Skin of body (tissue), 2 donors: ENCODE data around the gene CACNA2D4. TPM values are rescaled to one million over a fixed set of nuclear protein-coding genes. Genes with fewer than 3 reads are reported as not detected.

ENCODE experiments used
- DNase-seq: peaks from one replicate; lab custom pipeline; 2025; lab: John Stamatoyannopoulos, UW
- total RNA-seq: library from RNA; depleted of rRNA; stranded (reverse); fragments of >200 nt; gene quantifications from one replicate; pipeline ENCODE4 v1.2.3, GENCODE V29; 2014

CACNA2D4 gene
- total RNA-seq, 1 donor from 2014 or later, result 1.9 TPM

DNA sequence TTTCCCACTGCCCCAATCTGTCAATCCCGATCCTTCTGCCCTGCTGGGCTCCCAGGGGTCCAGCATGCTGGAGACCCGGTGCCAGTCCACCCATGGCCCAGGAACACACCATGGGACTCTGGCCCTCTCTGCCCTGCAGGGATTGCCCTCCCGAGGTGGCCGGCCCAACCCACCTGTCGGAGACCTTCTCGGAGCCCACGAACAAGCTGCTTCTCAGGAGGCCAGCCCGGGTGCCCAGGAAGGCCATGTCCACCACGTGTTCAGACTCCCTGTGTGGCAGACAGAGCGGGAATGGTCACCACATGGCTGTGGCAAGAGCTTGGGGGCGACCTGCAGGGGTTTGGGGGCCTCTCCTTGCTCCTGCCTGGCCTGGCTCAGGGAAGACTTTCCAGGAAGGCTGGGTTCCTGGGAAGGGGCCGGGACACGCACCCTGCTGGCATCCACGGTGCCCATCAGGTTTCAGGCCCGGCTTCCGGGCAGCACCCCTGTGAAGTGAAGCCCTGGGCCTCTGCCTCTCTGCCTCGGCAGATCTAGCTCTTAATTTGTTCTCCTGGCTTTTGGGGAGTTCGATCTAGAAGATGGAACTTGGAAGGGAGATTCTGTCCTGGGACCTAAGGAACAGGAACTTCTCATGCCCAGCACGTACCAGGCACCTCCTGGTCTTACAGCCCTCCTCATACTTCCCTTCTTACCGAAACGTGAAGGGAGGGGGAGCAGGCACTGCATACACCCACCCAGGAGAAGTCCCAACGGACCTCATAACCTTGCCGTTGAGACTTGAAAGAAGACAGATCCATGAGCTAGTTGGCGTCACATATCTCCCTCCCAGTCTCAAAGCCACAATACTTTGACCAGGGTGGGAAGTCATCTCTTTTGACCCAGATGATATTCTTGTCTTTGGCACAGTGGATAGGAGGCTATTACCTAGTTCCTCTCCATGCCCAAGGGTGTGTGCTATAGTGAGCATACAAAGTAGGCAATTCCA is 71.7 kb downstream of the CACNA2D4 start:
- no peak for DNase-seq

- no peak for DNase-seq
These were observed 72.6 kb downstream of the CACNA2D4 start for GRCh38 chr12:1845886-1846285.

DNA sequence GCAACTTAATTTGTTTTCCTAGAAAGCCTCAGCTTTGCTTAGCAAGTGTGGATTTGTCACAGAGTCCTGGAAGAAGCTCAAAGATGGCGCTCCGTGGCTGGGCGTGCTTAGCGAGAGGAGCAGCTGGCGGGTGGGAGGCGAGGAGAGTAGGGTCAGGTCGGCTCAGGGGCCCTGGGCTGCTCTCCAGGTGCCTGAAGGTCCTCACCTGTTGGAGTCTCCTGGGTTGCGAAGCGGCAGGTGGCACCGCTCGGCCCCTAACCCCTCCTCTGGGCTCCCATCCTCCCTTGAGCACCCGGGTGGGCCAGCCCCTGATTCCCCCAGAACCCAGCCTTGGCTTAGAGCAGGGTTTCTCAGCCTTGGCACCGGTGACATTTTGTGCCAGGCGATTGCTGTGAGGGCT is 73.0 kb downstream of the CACNA2D4 start:
- DNase-seq, result no peak

- no peak for DNase-seq
These were observed 73.6 kb downstream of the CACNA2D4 start for GRCh38 chr12:1844661-1845409.

GRCh38 chr12:1844223-1844622 is 74.2 kb downstream of the CACNA2D4 start:
- DNase-seq, result no peak

DNA sequence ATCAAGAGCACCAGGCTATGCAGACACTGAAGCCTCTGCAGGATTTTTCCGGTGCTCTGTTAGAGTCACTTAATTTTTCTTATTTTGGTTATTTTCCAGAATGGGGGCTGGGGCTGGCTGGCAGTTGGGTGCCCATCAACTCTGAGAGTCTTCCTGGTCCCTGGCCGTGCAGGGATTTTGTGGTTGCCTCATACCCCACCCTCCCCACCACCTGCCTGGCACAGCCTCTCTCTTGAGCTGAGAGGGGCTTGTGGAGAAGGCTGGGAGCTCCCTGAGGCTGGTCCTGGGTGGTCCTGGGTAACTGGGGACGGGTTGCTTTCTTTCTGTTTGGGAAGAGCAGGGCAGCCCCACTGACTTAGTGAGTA is 74.8 kb downstream of the CACNA2D4 start:
- DNase-seq, result no peak

DNA sequence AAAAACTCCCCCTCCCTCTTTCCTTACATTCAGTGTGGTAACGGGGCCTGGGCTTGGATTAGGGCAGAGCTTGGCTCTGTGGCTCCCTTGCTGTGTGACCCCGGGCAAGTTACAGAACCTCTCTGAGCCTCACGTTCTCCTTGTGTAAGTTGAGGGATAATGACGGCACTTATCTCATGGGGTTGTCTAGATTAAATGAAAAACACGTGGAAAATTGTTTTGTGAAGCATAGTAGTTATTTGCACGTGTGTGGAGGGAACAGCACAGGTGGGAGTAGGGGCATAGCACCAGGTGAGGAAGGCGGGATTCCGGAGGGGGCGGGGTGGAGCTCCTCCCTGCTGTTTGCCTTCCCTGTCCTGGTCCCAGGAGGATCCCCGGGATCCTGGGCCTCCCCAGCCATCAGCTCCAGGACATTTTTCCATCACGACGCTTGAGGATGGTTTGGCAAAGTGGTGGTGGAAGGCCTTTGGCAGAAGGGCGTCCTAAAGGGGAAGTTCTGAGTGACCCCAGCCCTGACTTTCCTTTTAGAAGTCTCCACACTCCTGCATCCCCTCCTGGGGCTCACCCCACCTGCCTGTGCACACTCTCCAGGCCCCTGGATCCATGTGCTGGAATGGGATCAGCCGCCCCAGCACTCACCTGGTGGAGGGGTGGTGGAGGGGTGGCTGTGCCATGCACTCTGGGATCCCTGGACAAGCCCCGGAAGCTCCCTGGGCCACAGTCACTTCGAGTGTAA is 75.4 kb downstream of the CACNA2D4 start:
- no peak for DNase-seq

DNA sequence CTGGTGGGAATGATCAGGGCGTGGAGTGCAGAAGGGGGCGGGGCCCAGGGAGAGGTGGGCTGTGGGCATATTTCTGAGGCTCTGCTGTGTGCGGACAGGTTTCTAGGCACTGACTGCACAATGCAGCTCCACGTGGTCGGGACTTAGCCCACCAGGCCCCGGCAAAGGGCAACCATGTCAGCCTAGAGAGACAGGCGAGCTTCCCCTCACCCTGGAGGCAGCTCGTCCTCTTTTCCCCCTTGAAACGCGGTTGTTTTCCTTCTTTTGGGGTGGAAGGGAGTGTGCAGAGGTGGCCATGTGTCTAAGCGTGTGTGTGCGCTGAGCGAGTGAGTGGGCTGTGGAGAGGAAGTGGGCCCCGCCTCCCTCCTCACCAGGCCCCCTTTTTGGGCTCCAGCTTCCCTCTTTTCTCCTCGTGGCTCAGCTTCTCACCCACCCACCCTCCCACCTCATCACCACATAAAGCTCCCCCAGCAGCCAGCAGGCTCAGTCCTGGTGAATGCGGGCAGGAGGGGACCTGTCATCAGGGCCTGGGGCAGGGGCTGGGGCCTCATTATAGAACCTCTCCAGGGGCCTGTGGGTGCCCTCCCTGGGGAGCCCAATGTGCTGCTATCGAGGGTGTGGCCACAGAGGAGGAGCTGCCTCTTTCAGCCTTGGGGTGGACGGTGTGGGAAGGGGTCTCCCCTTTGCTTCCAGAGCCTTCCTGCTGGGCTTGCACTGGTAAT is 76.1 kb downstream of the CACNA2D4 start:
- DNase-seq, result no peak

- DNase-seq, result no peak
These were observed 76.8 kb downstream of the CACNA2D4 start for GRCh38 chr12:1841586-1842182.

DNA sequence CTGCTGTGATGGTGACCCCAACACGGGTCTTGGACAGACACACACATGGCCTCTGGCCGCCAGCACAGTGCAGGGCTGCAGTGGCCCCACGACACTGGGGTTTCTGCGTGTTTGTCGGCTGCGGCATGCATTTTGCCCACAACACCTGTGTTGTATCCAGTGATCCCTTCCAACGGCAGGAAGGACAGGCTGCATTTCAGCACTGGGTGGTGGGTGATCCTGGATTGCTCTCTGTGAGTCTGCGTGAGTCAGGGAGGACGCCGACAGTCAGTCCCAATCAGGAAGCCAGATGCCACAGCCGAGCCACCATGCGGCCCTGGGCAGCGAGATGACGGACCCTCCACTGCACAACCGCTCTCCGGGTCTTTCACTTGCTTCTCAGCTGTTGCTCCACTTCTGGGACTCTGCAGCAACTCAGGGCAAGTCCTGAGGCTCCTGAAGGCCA is 77.4 kb downstream of the CACNA2D4 start:
- no peak for DNase-seq

DNA sequence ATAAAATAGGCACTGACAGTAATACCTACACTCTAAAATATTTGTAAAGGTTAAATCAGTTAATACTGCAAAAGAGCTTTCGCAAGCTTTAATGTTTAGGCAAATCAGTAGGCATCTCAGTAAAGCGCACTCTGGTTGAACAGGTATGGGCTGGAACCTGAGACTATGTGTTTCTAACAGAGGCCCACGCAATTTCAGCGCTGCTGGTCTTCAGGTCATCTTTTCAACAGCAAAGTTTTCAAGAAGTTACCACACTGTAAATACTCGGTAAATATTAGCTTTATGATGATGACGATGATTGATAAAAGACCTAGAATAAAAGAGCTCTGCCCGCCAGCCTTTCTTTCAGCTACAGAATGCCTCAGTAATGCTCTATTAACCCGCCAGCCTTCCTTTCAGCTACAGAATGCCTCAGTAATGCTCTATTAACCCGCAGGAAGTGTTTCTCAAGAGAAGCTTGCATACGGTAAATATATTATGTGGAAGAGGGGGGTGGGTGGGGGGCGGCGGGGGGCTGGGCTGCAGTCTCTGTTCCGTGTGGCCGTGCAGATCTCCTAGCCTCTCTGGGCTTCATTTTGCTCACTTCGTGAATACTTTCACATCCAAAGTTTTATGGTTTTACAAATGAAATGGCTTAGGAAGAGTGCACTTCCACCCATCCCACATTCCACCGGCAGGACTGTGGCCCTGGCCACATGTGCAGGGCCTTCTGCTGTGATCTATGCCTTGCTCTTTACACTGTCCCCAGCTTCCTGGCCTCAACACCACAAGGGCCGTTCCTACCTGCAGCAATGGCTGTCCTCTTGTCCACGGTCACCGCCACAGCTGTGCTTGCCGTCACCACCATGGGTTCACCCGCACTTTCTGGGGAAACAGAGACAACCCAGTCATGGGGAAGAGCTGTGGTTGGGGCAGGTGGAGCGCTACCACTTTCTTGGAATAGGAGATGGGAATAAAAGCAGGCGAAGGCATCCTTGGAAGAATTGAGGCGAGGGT is 78.2 kb downstream of the CACNA2D4 start:
- DNase-seq, result no peak

GRCh38 chr12:1839464-1839863 is 79.0 kb downstream of the CACNA2D4 start:
- no peak for DNase-seq

- no peak for DNase-seq
These were observed 79.5 kb downstream of the CACNA2D4 start for GRCh38 chr12:1838994-1839365.

GRCh38 chr12:1838205-1838993 is 80.1 kb downstream of the CACNA2D4 start:
- DNase-seq, result no peak

DNA sequence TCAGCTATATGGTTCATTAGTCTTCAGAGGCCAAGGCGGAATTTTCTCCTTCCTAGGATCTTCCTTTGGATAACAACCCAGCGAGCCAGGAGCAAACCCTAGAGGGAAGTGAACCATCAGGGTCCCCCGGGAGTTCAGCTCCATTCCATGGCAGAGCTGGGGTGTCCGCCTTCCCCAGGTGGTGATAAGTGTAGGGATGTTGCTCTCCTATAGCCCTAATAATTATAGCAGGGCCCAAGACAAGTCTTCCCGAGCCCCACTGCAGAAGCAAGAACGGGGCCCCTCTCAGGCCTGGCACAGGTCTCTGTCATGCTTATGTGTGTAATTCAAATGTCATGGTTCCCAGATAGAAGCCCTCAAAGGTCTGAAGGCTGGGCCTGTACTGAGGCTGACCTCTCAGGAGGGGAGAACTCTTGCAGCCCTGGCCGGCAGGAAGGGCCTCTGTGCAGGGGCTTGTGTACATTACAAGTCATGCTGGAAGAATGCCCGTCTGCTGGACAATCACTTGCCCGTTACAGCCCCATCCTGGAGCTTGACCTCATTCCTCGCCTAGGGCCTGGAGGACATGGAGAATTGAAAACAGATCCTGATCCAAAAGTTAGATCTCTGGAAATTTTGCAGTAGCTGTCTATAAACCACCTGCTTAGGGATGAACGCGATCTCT is 80.8 kb downstream of the CACNA2D4 start:
- DNase-seq, result no peak

DNA sequence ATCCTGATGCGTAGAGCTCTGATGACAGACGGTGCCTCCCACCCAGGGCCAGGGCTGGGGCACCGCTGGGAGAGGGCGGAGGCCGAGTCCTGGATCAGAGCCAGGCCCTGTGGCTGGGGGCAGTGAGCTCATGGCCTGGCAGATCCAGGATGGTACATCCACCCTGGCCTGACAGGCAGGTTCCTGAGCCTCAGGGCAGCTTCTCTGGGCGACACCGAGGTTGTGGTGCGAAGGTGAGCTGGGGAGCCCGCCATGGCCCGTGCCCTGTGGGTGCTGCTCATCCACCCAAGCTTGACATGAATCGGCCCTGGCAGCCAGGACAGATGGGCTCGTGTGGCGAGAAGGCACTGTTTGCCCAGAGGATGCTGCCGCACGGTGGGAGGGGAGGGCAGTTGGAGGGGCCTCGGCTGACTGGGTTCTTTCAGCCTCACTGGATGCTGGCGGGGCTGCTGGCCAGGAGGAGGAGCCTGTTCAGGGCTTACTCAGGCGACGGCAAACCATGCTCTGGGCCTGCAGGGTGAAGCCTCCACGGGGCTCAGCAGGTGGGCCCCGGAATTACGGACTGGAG is 81.5 kb downstream of the CACNA2D4 start:
- no peak for DNase-seq

DNA sequence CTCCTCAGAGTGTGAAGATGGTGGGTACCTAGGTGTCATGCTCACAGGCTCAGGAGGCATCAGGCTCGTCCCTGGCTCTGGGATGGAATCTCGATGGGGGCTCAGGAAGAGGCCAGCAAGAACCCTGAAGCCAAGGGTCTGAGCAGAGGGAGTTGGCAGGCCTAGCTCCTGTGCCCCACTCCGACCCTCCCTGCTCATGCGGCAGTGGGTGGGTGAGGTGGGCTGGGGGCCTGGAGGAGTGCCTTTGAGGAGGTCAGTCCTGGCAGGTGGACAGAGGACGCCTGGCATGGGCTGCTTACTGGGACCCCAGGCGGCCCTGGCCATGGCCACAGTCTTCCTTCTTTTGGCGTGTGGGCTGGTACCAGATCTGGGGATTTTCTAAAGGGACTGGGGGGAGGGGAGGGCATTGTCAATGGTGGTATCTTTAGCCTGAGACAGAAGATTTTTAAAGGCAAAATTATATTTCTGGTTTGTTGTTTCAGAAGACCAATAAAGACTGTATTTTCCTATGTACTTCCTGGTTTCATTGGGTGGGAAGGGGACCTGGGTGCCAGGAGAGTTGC is 82.1 kb downstream of the CACNA2D4 start:
- no peak for DNase-seq
